ENCODE data around the gene PJA1.

DNA sequence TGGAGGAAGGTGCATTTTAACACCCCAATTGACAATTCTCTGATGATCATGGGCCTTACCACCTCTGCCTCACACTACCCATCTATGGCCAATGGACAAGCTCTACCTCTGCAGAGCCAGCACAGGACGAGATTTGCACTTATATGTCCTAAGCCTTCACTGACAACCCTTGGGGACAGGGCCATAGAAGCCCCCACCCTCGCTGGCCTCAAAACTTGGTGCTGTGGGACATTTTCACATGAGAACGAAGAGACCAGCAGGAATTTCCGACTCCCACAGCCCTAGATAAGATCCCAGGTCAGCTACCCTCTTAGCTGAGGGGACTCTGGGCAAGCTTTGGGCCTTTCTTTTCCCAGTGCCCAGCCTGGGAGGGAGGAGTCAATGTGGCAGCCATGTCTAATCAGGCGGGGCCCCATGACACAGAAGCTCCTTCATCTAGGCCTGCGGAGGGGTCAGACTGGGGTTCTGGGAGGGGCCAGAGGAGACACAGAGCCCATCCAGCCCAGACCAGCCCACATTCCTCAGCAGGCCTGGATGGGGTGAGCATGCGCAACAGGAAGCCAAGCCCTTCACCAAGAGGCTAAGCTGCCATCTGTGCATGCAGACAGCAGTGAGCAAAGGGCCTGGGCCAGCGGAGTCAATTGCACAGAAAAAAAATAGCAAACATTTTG is 12.1 kb downstream of the PJA1 start:
- TF ChIP-seq, protein P1, sequence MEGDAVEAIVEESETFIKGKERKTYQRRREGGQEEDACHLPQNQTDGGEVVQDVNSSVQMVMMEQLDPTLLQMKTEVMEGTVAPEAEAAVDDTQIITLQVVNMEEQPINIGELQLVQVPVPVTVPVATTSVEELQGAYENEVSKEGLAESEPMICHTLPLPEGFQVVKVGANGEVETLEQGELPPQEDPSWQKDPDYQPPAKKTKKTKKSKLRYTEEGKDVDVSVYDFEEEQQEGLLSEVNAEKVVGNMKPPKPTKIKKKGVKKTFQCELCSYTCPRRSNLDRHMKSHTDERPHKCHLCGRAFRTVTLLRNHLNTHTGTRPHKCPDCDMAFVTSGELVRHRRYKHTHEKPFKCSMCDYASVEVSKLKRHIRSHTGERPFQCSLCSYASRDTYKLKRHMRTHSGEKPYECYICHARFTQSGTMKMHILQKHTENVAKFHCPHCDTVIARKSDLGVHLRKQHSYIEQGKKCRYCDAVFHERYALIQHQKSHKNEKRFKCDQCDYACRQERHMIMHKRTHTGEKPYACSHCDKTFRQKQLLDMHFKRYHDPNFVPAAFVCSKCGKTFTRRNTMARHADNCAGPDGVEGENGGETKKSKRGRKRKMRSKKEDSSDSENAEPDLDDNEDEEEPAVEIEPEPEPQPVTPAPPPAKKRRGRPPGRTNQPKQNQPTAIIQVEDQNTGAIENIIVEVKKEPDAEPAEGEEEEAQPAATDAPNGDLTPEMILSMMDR (IDR thresholded peaks at IDR 0.05) = no peak
- TF ChIP-seq POLR2A (IDR thresholded peaks at IDR 0.05) = no peak

Data from body of pancreas (tissue), 4 donors.